HG02610 (cell line): ENCODE results near the gene RLF.
"Not testable (repeated sequence)": the region's sequence is repeated elsewhere in the genome, so short reads cannot be mapped to it uniquely, and the experiment has no call there.

ENCODE experiments used
- ATAC-seq: cut with Tn5 transposase; IDR thresholded peaks from one replicate; pipeline ENCODE4 v1.9.1; 2021; ENCODE audit warnings: mild to moderate bottlenecking, moderate library complexity; ENCODE audit not compliant: unreplicated experiment

The RLF gene

DNA sequence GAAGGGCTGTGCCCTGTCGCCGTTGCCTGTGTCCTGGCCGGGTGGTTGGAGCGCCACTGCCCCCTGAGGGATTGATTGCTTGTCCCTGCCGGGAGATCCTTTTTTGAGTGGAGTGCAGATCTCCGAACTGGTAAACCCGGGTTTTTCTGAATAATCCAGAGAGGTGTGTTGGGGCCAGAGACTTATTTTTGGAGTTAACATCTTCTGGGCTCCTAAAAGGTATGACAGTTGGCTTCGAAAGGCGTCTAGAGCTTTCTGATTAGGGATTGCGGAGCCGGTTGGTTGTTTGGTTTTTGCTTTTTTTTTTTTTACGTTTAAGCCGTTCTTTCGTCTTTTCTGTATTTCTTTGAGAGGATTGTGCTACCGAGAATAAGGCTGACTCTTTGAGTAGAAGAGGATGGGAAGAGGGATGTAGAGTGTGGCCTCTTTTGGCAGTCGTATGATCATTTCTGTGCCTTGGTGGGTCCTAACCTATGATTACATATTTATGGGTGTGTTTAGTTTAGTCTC, 756 bp downstream of the RLF start:
- ATAC-seq, result no peak

DNA sequence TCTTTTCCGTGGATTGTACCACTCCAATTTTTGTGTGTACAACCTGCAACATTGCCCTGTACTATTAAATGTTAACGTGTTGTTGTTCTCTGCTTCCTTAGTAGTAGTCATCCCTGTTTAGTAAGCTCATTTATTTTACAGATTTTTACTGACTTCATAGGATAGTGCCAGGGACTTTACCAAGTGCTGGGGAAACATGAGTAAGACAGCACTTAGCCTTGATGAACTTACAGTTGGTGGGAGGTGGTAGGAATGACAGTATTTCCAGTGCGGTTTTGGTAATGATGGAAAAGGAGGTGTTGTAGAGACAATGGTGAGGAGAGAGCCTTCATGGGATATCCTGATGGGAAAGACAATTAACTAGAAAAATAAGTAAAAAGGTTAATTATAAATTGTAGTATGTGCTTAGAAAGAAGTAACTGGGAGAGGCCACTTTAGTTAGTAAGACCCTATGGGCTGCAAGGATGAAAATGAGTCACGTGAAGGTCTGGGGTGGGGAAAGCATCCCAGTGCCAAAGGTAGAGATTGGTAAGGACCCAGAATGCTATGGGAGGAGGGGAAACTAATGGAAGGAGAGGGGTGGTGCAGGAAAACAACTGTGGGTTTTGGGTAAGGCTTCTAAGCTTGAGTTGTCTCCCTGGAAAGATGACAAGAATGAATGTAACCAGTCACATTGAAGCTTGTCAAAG, 1.7 kb downstream of the RLF start:
- ATAC-seq, result no peak

DNA sequence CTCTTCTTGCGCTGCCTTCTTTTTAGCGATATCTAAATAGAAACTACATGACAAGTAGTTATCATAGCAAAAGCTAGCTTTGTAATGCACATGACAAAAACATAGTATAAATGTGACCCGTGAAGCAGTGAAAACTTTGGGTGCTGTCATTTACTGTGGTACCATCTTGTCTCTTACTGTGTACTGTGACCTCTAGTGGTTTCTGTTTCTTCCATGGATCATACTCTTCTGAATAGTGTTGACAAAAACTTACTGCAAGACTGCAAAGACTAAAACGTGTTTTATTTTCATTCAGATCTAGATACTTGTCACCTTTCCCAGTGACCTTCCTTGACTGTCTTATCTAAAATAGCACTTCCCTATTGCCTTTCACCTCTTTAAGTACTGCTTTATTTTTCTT, 6.1 kb downstream of the RLF start:
- ATAC-seq, result no peak

DNA sequence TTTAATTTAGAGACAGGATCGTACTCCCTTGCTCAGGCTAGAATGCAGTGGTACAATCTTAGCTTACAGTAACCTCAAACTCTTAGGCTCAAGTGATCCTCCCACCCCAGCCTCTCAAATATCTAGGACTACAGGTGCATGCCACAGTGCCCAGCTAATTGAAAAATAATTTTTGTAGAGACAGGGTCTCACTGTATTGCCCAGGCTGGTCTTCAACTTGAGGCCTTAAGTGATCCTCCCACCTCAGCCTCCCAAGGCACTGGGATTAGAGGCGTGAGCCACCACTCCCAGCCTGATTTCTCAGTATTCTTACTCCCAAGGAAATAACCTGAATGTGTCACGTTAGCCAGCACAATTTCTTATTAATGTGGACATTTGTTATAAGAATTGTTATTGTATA, 9.8 kb downstream of the RLF start:
- ATAC-seq, result no peak

DNA sequence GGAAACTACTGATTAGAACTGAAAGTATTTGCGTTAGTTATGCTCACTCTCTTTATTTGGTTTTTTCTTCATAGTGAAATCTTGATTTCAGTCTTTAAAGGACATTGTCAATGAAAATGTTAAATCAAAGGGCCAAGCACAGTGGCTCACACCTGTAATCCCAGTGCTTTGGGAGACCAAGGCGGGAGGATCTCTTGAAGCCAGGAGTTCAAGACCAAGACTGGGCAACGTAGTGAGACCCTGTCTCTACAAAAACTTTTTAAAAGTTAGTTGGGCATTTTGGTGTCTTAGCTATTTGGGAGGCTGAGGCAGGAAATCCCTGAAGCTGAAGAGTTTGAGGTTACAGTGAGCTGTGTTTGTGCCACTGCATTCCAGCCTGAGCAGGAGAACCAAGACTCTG, 13.6 kb downstream of the RLF start:
- no peak for ATAC-seq

DNA sequence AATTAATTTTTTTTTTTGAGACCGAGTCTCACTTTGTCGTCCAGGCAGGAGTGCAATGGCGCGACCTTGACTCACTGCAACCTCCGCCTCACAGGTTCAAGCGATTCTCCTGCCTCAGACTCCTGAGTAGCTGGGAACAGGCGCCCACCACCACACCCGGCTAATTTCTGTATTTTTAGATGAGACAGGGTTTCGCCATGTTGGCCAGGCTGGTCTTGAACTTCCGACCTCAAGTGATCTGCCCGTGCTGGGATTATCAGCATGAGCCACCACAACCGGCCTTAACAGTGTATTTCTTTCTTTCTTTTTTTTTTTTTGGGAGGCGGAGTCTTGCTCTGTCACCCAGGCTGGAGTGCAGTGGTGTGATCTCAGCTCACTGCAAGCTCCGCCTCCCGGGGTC, 15.8 kb downstream of the RLF start:
- not testable (repeated sequence) for ATAC-seq

DNA sequence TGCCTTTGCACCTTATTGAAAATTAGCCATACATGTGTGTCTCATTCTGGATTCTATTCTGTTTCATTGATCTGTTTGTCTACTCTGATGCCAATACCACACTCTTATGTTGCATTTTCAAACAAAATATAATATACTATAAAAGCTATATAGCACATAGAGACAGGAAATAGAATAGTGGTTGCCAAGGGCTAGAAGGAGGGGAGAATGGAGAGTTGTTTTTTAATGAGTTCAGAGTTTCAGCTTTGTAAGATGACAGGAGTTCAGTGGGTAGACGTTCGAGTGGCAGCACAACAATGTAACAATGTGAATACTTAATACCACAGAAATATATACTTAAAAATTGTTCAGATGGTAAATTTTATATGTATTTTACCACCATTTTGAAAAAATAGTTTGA, 17.0 kb downstream of the RLF start:
- ATAC-seq, result no peak

DNA sequence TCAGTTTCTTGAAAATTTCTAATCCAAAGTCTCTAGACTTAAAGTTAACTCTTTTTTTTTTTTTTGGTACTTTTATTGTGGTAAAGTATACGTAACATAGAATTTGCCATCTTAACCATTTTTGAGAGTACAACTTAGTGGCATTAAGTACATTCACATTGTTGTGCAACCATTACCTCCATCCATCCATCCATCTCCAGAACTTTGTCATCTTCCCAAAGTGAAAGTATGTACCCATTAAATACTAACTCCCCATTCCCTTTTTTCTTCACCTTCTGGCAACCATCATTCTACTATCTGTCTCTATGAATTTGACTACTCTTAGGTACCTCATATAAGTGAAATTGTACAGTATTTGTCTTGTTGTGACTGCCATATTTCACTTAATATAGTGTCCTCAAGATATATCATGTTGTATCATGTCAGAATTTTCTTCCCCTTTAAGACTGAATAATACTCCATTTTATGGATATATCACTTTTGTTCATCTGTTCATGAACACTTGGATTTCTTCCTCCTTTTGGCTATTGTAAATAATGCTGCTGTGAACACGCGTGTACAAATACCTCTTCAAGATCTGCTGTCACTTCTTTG, 18.4 kb downstream of the RLF start:
- ATAC-seq, result no peak

DNA sequence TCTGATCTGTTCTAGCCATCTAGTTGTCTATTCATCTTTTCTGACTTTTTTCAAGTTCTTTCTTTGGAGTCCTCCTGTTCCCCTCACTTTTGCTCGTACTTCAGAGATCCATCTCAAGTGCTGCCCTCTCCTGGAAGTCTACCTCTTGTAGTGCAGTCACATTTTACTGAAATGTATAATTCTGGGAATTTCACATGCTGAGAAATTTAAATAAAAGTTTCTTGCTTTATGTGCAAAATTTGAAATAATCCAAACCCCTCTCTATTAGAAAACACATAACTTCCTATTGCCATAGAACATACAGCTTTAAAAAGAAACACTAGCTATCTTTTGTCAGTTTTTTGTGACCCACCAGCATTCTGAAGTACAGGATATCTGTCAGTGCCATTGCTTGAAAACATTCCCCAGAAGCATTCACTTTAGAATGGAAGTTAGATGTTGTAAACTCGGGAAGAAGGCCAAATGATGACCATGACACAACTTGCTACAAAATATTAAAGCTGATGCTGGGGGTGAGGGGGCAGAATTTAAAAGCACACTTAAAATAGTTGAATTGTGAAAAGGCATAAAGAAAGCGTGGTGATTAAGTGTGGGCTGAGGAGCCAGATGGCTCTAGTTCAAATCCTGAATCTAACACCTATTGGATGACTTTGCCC, 22.0 kb downstream of the RLF start:
- no peak for ATAC-seq

DNA sequence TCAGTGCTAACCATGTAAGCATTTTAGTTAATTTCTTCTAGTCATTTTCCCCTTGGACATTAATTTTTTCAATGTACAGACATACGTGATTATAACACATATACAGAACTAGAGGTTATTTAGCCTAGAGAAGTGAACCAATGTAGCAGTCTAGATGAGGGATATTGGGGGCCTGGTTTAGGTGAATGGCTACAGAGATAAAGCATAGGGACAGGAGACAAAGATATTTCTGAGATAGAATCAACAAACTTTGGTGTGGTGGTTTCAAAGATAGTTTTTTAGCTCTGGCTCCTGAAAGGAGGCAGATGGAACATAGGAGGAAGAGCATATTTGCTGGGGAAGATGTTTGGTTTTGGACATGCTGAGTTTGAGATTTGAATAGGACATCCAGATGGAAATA, 23.0 kb downstream of the RLF start:
- ATAC-seq, result no peak

DNA sequence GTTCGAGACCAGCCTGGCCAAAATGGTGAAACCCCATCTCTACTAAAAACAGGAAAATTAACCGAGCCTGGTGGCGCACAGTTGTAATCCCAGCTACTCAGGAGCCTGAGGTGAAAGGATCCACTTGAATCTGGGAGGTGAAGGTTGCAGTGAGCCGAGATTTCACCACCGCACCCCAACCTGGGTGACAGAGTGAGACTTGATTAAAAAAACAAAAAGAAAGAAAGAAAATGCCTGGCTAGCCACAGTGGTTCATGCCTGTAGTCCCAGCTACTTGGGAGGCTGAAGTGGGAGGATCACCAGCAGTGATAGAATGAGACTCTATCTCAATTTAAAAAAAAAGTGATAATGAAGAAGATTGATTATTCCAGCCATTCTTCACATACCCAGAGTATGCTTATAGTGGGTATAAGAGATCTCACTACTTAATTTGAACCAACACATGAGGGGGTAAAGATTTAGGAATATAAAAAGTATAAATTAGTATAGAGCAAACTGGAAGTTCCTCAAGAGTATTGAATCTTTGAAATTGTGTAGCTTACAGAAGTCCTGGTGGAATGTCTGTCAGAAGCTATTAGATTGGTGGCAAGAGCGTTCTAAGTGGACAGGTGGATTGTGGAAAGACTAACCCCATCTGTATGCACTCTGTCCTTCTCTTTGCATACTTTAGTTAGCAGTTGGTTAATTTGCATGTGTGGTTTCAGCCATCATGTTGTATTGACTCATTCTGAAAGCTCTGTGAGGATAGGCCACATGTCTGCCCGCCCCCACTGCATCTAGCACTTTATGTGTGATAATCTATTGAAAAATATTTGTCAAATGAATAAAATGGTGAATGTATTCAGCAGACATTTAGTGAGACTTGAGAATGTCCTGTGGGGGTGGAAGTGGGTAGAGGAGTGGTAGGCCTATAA, 25.0 kb downstream of the RLF start:
- peak; percentile 97 for ATAC-seq

DNA sequence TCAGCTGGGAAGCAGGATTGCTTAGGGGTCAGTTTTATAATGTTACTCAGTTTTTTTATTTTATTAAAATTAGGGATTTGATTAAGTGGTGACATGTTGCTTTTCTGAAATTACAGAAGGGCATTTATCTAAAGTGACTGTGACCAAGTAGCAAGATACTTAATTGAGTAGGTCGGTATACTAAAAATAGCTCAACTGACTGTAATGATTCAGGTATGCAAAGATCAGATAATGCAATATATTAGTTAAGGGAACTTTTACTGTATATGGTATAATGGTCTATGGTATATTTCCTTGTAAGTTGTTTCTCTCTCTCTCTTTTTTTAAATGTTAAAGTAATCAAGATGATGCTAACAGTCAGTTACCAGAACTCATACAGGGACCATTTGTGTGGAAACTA, 26.2 kb downstream of the RLF start:
- ATAC-seq, result no peak

DNA sequence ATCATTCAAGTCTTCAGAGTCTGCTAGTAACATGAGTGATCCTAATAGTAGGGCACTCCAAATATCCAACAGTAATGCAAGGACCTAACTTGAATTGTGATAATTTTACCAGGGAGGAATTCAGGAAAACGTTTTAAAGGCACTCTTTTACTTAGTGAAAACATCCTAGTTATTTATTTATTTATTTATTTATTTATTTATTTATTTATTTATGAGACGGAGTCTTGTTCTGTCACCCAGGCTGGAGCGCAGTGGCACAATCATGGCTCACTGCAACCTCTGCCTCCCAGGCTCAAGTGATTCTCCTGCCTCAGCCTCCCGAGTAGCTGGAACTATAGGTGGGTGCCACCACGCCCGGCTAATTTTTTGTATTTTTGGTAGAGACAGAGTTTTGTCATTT, 33.5 kb downstream of the RLF start:
- ATAC-seq, result not testable (repeated sequence)

DNA sequence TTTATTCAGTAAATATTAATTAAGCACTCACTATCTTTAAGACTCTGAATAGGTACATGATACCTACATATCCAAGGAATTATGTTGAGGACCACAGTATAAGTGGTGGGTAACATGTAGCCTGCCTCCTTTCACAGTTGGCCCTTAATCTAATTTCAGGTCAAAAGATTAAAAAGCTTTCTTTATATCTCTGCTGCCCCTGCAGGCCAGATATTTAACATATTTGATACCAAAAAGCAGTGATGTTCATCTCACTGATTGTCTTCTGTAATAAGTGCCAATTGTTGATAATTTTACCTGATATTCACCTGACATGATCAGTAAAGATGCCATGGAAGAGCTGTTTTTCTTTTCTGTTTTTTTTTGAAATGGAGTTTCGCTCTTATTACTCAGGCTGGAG, 36.5 kb downstream of the RLF start:
- ATAC-seq, result no peak

DNA sequence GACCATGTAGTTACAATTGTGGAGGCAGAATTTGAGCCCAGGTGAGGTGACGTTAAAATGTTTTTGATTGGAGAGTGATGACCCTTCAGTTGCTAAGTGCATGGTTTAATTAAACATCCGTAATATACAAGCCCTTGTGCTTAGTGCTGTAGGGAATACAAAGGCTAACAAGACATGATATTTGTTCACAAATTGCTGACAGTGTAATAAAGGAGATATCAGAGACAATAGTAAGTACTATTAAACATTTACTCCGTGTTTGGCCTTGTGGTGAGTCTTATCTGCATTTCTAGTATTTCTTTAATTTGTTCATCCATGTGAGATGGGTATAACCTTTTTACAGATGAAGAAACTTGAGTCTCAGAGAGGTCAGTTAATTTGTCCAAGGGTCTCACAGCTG, 37.9 kb downstream of the RLF start:
- ATAC-seq, result no peak

DNA sequence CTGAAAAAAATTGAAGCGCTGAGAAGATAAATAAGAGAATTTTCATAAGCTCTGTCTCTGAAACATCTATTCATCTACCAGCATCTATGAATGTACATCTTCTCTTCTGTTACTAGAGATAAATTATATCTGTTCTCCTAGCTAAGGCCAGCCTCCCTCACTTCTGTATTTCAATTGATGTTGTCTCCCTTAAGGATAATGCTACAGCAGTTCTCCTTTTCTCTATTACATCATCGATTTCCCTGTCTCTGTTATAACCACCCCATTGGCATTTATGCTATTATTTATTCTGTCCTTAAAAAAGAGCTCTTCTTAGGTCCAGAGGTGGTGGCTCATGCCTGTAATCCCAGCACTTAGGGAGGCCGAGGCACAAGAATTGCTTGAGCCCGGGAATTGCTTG, 43.7 kb downstream of the RLF start:
- ATAC-seq, result no peak

DNA sequence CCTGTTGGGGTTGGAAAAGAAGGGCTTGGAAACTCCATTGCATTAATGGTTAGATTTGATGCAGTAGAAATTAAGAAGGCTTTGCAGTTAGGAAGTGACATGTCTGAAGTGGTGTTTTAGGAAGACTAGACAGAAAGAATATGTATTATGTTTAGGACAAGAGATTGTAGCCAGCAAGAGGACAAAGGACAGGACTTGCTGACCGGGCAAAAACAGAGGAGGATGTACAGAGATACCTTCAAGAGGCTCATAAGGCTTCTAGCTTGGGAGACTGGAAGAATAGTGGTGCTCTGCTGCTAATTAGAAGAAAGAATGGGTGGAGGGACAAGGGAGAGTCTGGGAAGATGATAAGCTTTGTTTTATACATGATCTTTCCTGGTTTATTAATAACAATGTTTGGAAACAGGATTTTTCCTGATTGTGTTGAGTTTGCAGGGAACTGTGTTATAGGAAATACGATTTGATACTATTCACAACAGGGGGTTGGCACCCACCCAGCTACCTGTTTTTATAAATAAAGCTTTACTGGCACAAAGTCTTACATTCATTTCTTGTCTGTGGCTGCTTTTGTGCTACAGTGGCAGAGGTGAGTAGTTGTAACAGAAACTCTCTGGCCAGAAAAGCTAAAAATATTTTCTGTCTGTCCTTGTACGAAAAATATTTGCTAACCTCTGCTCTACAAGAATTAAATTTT, 49.5 kb downstream of the RLF start:
- ATAC-seq, result no peak

DNA sequence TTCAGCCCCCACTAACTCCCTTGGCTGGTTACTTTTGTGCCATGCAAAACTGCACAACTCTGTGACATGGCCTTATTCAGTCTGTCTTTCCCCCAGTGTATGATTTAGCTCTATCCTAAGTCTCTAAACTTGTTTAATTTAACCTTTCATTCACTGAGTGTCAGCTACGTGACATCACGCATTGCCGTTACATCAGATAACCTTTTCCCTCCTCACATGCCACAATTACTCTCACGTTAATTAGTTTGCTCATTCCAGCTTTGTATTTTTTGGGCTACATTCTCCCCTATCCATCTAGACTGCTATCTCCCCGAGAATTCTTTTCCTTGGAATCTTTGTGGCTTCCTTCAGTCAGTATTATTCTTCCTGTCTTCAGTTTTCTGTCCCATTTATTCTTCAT, 57.1 kb downstream of the RLF start:
- no peak for ATAC-seq

DNA sequence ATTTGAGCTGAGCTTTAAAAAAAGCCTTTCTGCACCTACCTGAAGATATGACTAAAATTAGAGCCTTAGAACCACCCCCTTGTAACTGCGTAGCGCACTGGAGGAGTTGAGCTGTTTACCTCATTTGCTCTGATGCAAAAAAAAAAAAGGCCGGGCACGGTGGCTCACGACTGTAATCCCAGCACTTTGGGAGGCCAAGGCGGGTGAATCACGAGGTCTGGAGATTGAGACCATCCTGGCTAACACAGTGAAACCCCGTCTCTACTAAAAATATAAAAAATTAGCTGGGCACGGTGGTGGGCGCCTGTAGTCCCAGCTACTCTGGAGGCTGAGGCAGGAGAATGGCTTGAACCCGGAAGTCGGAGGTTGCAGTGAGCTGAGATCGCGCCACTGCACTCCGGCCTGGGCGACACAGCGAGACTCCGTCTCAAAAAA, 60.3 kb downstream of the RLF start:
- ATAC-seq, result not testable (repeated sequence)

DNA sequence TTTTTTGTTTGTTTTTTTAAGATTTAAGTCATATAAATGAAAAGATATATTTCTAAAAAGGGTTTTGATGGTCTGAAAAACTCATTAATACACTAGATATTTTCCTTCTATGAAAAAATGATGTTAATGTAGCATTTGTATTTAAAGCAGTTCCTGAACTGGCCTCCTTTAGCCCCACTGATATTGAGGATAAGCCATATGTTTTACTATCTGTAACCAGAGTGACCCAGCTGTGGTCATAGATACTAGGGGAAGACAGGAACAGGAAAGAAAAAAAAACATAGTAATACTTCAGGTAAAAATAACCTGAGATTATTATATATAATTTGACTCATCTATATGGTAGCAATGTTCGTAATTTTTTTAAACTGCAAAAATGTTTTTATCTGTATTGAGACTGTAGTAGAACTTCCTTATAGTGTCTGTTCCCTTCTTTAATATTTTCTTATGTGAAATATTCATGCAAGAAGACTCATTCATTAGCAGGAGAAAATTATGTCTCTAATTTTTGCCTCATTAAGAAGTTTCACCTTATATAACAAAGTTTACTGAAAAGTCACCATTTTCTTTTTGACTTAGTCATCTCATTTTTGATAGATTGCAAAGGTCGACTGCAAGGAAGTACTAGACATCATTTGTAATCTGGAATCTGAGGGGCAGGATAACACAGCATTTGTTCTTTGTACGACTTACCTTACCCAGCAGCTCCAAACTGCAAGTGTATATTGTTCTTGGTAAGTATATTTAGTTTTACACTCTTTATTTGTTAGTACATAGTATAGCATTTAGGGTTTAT, 61.0 kb downstream of the RLF start:
- no peak for ATAC-seq
